ELF-1 (cell line): ENCODE results near the gene UBE2F.
"Not testable (repeated sequence)": the region's sequence is repeated elsewhere in the genome, so short reads cannot be mapped to it uniquely, and the experiment has no call there.

Source experiments
- DNase-seq: peaks from one replicate; pipeline ENCODE4 v3.0.0-alpha.2; 2016; ENCODE audit warnings: low read depth, low spot score

UBE2F gene

DNA sequence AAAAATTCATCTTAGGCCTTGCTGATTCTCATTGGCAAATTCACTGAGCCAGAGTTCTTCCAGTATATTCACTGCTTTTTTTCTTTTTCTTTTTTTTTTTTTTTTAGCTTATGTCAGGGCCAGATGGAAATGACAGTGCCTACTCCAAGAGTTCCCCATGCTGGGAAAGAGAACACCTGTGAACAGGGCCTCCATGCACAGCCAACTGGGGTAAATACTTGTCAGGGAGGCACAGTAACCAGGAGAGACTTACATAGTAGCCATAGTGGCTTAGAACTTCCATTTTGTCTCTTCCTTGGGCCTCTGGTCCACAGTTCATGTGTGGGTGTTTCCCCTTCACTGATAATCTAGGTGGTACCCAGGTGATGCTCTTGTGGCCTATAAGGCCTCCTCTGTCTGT, 78.8 kb downstream of the UBE2F start:
- DNase-seq = no peak

DNA sequence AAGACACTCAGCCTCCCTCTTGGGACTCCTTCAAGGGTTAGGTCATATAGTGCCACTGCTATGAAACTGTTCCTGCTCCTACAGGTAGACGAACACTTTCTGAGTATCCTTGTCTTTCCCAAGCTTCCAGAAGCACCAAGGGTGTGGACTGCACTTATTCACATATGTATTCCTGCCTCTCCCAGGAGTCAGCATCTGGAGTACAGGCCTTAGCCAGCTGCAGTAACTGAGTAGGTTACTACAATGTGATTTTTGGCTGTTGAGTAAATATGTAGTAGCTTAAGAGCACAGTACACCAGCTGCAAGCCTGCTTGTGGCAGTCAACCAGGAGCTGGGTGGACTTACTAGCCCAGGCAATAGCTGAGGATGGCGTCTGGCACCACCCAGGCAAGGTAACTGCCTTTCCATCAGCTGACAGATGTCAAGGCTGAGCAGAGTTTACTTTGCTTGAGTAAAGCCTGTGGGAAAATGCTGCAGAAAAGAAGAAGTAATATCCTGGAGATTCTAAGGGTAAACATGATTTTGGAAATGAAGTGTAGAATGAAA, 80.0 kb downstream of the UBE2F start:
- no peak for DNase-seq

DNA sequence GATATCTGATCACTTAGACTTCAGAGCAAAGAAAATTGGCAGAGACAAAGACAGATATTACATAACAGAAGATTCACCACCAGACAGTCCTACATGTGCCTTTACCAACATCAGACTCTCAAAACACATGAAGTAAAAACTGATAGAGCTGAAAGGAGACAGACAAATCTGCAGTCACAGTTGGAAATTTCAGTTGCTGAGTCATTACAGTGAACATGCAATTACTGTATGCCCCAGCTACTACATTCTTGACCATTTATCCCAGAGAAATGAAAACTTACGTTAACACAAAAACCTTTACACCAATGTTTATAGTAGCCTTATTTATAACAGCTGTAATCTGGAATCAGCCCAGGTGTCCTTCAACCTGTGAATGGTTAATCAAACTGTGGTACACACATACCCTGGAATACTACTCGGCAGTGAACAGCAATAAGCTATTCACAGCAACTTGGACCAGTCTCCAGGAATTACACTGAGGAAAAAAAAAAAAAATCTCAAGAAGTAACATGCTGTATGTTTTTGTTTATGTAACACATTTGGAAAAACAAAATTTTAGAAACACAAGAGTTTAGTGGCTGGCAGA, 86.5 kb downstream of the UBE2F start:
- no peak for DNase-seq

DNA sequence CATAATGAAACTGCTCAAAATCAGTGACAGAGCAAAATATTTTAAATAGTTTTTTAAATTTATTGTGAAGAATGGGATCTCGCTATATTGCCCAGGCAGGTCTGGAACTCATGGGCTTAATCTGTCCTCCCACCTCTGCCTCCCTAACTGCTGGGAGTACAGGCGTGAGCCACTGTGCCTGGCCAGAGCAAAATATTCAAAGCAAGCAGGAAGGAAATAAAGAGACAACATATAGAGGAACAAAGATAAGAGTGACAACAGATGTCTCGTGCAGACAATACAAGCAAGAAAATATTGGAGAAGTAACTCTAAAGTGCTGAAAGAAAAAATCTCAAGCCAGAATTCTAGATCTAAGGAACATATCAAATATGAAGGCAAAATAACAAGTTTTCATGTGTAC, 89.0 kb downstream of the UBE2F start:
- DNase-seq = no peak

DNA sequence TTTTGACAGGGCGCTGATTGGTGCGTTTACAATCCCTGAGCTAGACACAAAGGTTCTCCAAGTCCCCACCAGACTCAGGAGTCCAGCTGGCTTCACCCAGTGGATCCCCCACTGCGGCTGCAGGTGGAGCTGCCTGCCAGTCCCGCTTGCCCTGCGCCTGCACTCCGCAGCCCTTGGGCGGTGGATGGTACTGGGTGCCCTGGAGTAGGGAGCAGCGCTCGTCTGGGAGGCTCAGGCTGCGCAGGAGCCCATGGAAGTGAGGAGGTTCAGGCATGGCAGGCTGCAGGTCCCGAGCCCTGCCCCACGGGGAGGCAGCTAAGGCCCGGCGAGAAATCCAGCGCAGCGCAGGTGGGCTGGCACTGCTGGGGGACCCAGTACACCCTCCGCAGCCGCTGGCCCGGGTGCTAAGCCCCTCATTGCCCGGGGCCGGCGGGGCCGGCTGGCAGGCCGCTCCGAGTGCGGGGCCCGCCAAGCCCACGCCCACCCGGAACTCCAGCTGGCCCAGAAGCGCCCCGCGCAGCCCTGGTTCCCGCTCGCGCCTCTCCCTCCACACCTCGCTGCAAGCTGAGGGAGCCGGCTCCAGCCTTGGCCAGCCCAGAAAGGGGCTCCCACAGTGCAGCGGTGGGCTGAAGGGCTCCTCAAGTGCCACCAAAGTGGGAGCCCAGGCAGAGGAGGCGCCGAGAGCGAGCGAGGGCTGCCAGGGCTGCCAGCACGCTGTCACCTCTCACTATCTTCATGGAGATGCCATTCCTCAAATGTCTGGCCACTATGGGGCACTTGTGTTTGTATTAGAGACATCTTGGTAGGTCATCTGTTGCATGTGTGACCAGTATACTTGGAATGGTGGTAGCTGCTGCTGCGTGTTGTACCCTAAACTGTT, 91.1 kb downstream of the UBE2F start:
- DNase-seq = not testable (repeated sequence)

DNA sequence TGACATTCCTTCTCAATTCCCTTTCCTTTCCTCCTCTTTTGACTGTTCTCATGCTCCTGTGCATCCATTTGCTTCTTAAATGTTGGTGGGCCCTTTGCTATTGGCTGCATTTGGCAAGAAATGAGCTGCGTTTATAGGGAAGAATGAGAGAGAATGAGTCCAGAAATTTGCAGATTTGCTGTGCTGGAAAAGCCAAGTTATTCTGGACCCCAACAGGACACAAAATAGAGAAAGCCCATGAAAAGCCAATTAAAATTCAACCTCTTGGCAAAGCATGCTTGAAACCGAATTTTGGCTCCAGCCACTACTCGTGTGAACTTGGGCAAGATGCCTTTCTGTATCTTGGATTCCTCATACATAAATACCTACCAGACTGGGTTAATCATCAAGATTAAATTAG, 92.7 kb downstream of the UBE2F start:
- no peak for DNase-seq

DNA sequence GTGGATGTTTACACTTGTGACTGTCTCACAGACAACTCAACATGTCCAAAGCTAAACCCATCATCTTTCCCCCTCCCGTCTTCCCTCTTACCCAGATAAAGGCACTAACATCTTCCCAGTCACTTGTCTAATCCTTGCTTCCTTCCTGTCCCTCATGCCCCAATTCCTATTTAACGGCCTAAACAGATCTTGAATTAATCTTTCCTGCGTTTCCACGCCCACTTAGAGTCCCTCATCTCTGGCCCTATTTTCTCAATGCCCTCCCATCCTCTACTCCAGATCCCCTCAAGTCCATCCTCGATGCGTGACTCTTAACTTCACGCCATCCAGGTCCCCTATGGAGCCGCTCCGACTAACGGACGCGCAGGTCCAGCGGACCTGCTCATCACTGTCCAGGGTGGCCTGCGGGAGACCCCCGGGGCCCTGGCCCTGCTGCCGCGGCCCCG, 93.3 kb downstream of the UBE2F start:
- DNase-seq = no peak

DNA sequence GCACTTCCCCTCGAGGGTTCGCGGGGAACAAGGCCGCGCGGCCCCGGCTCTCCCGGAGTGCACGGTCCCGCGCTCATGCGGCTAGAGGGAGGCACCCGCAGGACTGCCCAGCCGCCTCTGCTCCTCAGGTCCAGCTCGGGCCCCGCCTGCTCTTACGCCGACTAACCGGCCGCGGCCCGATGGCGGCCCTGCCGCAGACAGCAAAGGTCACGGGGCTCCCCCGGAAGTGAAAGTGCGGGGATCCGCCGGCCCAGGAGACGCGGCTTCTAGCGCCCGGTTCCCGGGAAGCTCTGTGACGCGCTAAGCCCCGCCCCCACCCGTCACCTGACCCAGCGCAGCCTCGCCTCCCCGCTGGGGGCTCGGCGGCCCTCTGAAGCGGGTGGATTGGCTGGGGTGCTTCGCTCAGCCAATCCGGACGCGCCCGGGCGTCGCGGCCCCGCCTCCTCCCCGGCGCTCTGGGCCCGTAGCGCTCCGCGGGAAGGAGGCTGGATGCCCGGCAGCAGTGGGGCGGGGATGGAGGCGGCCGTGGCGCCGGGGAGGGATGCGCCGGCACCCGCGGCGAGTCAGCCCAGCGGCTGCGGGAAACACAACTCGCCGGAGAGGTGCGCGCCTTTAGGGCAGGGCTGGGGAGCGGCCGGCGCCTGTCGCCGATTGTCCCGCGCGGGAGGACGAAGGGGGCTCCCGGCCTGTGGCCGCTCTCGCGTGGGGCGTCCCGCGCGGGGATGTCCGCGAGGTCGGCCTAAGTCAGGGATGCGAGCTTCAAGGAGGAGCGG, 93.9 kb downstream of the UBE2F start, which contains the start of gene SCLY:
TSS of gene SCLY (plus strand) at position 460 of the 773 bp plus-strand sequence. CDS start at position 514, 54 bp downstream.
- DNase-seq = peak; percentile 99

DNA sequence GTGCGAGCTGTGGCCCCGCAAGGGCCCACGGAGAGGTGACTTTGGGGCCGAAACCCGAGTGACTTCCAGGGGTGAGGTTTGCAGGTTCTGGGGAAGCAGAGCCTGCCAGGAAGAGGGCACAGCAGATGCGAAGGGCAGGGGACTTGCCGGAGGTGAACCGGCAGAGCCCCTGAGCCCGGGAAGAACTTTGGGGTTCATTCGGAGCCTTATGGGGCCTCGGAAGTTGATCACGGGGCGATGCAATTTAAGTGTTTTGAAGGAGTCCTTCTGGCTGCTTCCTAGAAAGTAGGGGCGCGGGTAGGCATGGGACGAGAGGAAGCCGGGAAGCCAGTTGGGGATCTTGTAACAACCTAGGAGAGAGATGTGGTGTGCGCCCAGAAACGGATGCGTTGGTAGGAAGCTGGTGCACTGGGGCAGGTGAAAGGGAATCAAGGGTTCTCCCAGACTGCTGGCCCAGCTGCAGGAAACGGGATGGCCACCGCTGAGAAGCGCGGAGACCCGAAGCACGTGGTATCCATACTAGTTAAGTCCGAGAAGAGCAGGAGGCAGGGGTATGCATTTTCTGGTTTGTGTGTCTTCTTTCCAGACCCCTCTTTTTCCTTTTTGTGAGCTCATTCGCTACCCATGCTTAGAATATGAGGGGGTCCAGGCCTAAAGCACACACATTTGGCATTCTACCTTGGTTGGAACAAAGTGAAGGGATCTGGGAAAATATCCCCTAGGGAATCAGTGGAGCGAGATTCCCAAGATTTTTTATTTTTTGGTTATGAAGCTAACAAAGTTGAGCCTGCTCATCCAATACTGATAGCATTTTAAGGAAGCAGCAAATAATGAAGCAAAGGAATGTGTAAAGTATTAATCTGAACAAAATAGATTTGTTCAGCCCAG, 94.7 kb downstream of the UBE2F start:
- peak; percentile 64 for DNase-seq

DNA sequence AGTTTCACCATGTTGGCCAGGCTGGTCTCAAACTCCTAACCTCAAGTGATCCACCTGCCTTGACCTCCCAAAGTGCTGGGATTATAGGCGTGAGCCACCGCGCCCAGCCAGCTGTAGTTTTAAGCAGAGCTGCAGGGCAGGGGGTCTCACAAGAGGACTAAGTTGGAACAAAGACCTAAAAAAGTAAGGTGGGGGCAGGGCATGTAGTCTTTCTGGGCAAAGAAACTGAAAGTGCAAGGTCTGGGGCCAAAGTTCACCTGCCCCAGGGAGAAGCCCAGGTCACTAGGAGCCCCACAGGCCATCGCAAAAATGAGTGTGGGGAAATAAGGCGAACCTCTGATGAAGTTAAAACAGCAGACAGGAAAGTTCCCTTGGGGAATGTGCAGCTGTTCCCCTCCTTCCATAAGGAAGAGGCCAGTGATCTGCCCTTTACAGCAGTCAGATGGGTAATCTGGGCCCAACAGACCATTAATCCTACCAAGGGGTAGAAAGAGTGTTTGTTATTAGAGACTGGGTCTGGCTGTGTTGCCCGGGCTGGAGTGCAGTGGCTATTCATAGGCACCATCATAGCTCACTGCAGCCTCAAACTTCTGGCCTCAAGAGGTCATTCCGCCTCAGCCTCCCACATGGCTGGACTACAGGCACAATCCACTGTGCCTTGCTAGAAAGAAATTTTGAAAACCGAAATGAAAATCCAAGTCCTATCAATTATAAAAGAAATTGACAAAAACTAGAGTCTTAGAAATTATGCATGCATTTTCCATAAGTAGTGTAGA, 96.8 kb downstream of the UBE2F start:
- DNase-seq = peak; percentile 37

DNA sequence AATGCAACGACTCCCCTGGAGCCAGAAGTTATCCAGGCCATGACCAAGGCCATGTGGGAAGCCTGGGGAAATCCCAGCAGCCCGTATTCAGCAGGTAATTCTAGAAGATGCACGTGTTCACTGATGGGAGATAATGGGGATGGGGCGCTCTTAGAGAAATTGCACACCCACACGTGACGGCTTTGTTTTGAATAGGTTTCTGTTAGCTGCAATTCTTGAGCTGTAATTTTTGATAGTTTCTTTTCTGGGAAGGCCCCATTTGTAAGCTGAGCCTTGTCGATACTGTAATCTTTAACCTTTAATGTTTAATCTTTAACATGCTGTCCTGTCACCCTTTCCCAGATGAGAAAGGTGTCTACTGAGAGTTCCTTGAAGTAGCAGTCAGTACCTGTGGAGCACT, 97.6 kb downstream of the UBE2F start:
- no peak for DNase-seq

DNA sequence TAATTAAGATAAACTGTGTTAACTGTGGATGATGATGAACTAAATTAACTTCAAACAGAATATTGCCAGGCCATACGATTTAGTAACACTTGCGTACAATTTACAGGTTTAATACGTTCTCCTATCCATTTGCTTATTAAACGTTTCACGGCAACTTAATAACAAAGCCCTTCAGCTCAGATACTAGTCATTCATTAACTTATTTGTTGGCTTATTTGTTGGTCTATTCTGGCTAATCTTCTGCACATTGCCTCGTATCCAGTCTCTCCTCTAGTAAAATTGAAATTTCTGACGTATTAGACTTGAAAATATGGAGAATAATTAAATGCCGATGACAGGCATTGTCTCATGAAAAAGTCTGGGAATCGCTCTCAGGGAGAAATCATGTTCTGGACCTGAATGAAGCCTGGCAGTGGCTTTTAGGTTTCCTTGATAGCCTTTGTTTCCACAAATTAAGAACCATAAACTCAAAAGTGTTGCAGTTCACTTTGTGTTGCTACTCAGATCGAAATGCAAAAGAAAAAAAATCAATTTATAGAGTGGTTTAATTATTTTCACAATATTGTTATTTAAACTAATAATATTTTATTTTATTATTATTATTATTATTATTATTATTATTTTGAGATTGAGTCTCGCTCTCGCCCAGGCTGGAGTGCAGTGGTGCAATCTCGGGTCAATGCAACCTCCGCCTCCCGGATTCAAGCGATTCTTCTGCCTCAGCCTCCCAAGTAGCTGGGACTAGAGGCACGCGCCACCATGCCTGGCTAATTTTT, 98.4 kb downstream of the UBE2F start:
- no peak for DNase-seq

DNA sequence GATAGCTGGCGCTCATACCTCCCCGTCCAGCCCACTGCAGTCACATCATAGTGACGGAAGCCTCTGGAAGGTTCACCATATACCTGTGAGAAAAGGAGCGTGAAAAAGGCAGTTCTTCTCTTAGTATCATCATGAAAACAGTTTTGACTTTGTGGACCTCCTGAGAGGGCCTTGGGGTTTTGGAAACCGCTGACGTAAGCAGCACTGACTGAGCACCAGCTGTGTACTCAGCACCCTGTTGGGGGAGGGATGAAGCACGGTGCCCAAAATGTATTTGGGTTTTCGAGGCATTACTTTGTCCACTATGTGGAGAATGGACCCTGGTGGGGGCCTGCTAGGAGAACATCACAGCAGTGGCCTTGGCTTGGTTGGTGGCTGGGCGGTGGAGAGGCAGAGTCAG, 99.4 kb downstream of the UBE2F start:
- DNase-seq = no peak

DNA sequence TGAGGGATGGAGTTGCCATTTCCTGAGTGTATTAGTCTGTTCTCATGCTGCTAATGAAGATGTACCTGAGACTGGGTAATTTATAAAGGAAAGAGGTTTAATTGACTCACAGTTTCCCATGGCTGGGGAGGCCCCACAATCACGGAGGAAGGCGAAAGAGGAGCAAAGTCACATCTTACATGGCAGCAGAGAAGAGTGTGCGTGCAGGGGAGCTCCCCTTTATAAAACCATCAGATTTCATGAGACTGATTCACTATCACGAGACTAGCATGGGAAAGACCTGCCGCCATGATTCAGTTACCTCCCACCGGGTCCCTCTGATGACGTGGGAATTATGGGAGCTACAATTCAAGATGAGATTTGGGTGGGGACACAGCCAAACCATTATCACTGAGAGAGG, 99.9 kb downstream of the UBE2F start:
- DNase-seq = not testable (repeated sequence)

DNA sequence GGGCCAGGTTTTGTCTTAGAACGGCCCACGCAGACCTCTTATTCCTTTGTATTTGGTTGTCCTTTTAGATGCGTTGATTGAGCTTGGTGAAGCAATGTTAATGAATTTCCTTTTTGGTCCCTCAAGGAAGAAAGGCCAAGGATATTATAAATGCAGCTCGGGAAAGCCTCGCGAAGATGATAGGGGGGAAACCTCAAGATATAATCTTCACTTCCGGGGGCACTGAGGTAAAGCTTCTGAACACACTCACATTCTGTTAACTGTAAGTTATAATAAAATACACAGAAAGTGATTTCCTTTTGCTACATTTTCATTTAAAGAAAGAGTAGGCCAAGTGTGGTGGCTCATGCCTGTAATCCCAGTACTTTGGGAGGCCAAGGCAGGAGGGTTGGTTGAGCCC, 101.1 kb downstream of the UBE2F start:
- DNase-seq = no peak

DNA sequence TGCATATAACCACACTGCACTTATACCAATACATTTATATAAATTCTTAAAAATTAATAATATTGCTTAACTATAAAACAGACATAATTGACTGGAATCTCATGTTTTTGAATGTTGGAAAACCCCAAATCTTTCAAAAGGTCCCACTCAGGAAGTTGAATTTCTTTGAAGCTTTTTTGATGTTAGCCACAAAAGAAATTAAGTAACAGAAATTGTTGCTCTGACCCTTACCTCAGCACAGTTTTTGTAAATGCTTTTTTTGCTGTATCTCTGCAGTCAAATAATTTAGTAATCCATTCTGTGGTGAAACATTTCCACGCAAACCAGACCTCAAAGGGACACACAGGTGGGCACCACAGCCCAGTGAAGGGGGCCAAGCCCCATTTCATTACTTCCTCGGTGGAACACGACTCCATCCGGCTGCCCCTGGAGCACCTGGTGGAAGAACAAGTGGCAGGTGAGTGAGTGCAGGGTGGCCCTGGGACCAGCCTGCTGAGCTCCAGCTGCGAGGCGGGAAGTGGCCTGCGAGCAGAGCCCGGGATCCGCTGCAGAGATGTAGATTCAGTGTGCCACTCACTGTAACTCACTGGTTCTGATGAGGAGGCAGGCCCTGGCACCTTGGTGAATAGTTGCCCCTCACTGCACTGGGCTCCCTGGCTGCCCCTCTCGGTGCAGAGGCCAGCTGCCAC, 102.4 kb downstream of the UBE2F start:
- no peak for DNase-seq

DNA sequence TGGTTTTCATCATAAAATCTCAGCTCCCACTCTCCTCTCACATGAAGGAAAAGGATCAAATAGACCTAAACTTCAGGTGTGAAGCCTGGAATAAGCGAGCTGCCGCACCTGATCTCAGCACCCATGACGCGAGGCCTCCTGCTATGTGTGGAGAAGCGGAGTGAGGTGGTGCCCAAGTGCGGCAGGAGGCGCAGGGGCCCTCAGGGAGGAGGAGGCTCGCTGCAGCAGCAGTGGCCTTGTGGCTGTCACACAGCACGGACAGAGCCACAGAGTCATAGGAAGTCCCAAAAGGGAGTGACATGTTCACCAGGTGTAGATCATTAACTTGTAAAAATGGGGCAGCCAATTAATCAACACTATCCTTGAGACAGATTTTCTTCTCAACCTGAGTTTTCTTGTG, 103.1 kb downstream of the UBE2F start:
- DNase-seq = no peak

DNA sequence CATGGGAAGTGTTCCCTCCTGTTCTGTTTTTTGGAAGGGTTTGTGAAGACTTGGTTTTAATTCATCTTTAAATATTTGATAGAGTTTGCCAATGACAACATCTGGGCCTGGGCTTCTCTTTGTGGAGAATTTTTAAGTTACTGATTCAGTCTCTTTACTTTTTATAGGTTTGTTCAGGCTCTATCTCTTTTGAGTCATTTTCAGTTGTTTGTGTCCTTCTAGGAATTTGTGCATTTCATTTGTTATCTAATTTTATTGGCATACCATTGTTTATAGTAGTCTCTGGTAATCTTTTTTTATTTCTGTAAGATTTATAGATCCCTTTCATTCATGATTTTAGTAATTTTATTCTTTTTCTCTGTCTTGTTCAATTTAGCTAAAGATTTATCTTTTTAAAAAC, 108.6 kb downstream of the UBE2F start:
- DNase-seq = no peak

DNA sequence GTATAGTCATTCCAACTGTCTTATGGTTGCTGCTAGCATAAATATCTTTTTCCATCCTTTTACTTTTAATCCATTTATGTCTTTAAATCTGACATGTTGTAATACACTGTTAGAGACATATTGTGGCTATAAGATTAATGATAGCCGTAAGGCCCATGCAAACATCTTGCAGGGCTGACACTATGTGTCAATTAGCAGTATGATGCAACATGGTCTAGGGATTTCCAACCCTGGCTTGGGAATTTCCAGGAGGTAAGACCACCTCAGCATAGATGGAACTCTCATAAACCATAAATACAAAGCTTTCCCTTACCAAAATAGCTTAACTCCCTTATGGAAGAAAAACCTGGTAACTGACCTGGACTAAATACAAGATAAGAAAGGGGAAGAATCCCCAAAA, 110.5 kb downstream of the UBE2F start:
- no peak for DNase-seq
